ENCODE measurements around the gene DOCK1.

- TF ChIP-seq CTCF (conservative IDR thresholded peaks at IDR 0.05) = no peak
- TF ChIP-seq ZFX (IDR thresholded peaks at IDR 0.05) = no peak
These were observed 189.8 kb downstream of the DOCK1 start for GRCh38 chr10:127094984-127095383.

Data from C4-2B (cell line).